HG03280 (cell line): Measurements from ENCODE around the gene PRR35.
"Not testable (repeated sequence)": the region's sequence is repeated elsewhere in the genome, so short reads cannot be mapped to it uniquely, and the experiment has no call there.

ENCODE experiments used
- ATAC-seq: cut with Tn5 transposase; IDR thresholded peaks from one replicate; pipeline ENCODE4 v1.9.1; 2021; ENCODE audit warnings: mild to moderate bottlenecking, moderate library complexity; ENCODE audit not compliant: unreplicated experiment

The PRR35 gene

GRCh38 chr16:591892-592517 lies 31.8 kb downstream of the PRR35 start:
- ATAC-seq: no peak

GRCh38 chr16:592518-593306 lies 32.5 kb downstream of the PRR35 start:
- ATAC-seq: no peak

GRCh38 chr16:593406-593805 lies 33.2 kb downstream of the PRR35 start:
- ATAC-seq: no peak

- ATAC-seq: no peak
These were observed 33.6 kb downstream of the PRR35 start for GRCh38 chr16:593807-594206.

GRCh38 chr16:595094-595528 lies 34.9 kb downstream of the PRR35 start:
- ATAC-seq: no peak

GRCh38 chr16:595942-596735 lies 35.9 kb downstream of the PRR35 start:
- ATAC-seq: no peak

GRCh38 chr16:596736-597060 lies 36.5 kb downstream of the PRR35 start:
- no peak for ATAC-seq

GRCh38 chr16:597655-598054 lies 37.5 kb downstream of the PRR35 start:
- ATAC-seq: not testable (repeated sequence)

GRCh38 chr16:598823-599739 lies 38.9 kb downstream of the PRR35 start:
- no peak for ATAC-seq

- no peak for ATAC-seq
These were observed 40.6 kb downstream of the PRR35 start for GRCh38 chr16:600781-601180.

- ATAC-seq: no peak
These were observed 43.7 kb downstream of the PRR35 start for GRCh38 chr16:603933-604332.

- no peak for ATAC-seq
These were observed 46.6 kb downstream of the PRR35 start for GRCh38 chr16:606656-607307.

GRCh38 chr16:608019-608418 lies 47.8 kb downstream of the PRR35 start:
- ATAC-seq: no peak

- no peak for ATAC-seq
These were observed 49.1 kb downstream of the PRR35 start for GRCh38 chr16:609316-609715.

- ATAC-seq: no peak
These were observed 49.8 kb downstream of the PRR35 start for GRCh38 chr16:609984-610383.

- ATAC-seq: no peak
These were observed 50.6 kb downstream of the PRR35 start for GRCh38 chr16:610513-611381.

GRCh38 chr16:615122-615521 lies 54.9 kb downstream of the PRR35 start:
- ATAC-seq: no peak
